HG02642 (cell line): Measurements from ENCODE around the gene CEP295NL.
"Not testable (repeated sequence)": the region's sequence is repeated elsewhere in the genome, so short reads cannot be mapped to it uniquely, and the experiment has no call there.

Experiments
- ATAC-seq: cut with Tn5 transposase; IDR thresholded peaks from one replicate; pipeline ENCODE4 v1.9.1; 2021; ENCODE audit warnings: mild to moderate bottlenecking; ENCODE audit not compliant: unreplicated experiment, poor library complexity

Gene CEP295NL

GRCh38 chr17:78890096-78890495, 12.9 kb downstream of the CEP295NL start:
- ATAC-seq = not testable (repeated sequence)

- no peak for ATAC-seq
Measured at GRCh38 chr17:78889531-78889930, 13.5 kb downstream of the CEP295NL start.

- ATAC-seq = no peak
Measured at GRCh38 chr17:78888941-78889518, 14.0 kb downstream of the CEP295NL start.

- no peak for ATAC-seq
Measured at GRCh38 chr17:78886954-78887353, 16.0 kb downstream of the CEP295NL start.

- no peak for ATAC-seq
Measured at GRCh38 chr17:78885956-78886355, 17.0 kb downstream of the CEP295NL start.

GRCh38 chr17:78884876-78885667, 17.9 kb downstream of the CEP295NL start:
- ATAC-seq = no peak

GRCh38 chr17:78884148-78884825, 18.7 kb downstream of the CEP295NL start:
- ATAC-seq = no peak

GRCh38 chr17:78883533-78884131, 19.4 kb downstream of the CEP295NL start:
- no peak for ATAC-seq

- ATAC-seq = no peak
Measured at GRCh38 chr17:78883089-78883532, 19.9 kb downstream of the CEP295NL start.

GRCh38 chr17:78882540-78883088, 20.4 kb downstream of the CEP295NL start:
- no peak for ATAC-seq

- ATAC-seq = no peak
Measured at GRCh38 chr17:78879635-78880186, 23.3 kb downstream of the CEP295NL start.

- ATAC-seq = no peak
Measured at GRCh38 chr17:78878871-78879527, 24.0 kb downstream of the CEP295NL start.

- no peak for ATAC-seq
Measured at GRCh38 chr17:78878261-78878660, 24.7 kb downstream of the CEP295NL start.

GRCh38 chr17:78876954-78877517, 26.0 kb downstream of the CEP295NL start:
- ATAC-seq = not testable (repeated sequence)

GRCh38 chr17:78876094-78876597, 26.9 kb downstream of the CEP295NL start:
- no peak for ATAC-seq

- no peak for ATAC-seq
Measured at GRCh38 chr17:78875363-78876093, 27.5 kb downstream of the CEP295NL start.

GRCh38 chr17:78873519-78874340, 29.3 kb downstream of the CEP295NL start:
- no peak for ATAC-seq

GRCh38 chr17:78872486-78872885, 30.5 kb downstream of the CEP295NL start:
- no peak for ATAC-seq
